K562 (cell line): ENCODE measurements around the gene USP37. TPM values are rescaled to one million over a fixed set of nuclear protein-coding genes. Genes with fewer than 3 reads are reported as not detected.

Experiments
- ATAC-seq: fragments of 200-7000 bp; cut with Tn5 transposase; 3 replicates; pipeline ENCODE4 v1.9.1; 2020; ENCODE audit warnings: moderate library complexity
- BruUV-seq: library from RNA; stranded (reverse); fragments of 400-500 nt; replicated peaks from 2 replicates; lab custom pipeline; 2021; lab: Mats Ljungman, UMichigan
- CTCF ChIA-PET: fragments of 300-600 bp; formaldehyde crosslinking; extraction: SDS; loops from one replicate; lab custom pipeline; 2021; ENCODE audit warnings: low intra/inter-chr PET ratio; lab: Yijun Ruan, JAX
- POLR2A ChIA-PET: fragments of 300-600, 350-650 bp; sonication (Branson Sonifier 250); formaldehyde crosslinking; extraction: SDS; loops from one replicate; lab custom pipeline; 2021; ENCODE audit warnings: antibody characterized with exemption, inconsistent platforms; lab: Yijun Ruan, JAX
- DNase-seq, 4 experiments: peaks; one replicate each; pipeline versions ENCODE4 v3.0.0 to v3.0.0-alpha.2; 2011 to 2018; ENCODE audit warnings: low spot score in 3 of 4, mixed read lengths in 3 of 4; ENCODE audit errors: extremely low read depth in 1 of 4
- FAIRE-seq: peaks from 2 replicates; lab custom pipeline; 2011; peaks lifted over from hg19 to GRCh38; lab: Jason Lieb, UNC
- H2AFZ ChIP-seq: 2 replicates; pipeline ENCODE4 v1.6.0; 2011; ENCODE audit warnings: low read depth, low read length, control low read depth, inconsistent platforms
- H3K27ac ChIP-seq: fragments of 200-600 bp; 3 replicates; pipeline ENCODE4 v1.8.0; 2011; ENCODE audit warnings: low read depth, mild to moderate bottlenecking, control low read depth, inconsistent platforms, low read length, moderate library complexity, mixed read lengths; ENCODE audit errors: extremely low read depth
- H3K27me3 ChIP-seq, 2 experiments: fragments of 300-600 bp in 1 of 2; 2 replicates in 1 of 2; 3 replicates in 1 of 2; pipeline versions ENCODE4 v1.6.0 to v1.8.0; 2011; ENCODE audit warnings: inconsistent platforms in 2 of 2, low read length in 2 of 2, mild to moderate bottlenecking in 1 of 2, mixed read lengths in 1 of 2, moderate library complexity in 1 of 2; ENCODE audit not compliant: control insufficient read depth in 2 of 2, insufficient read depth in 2 of 2
- H3K36me3 ChIP-seq: fragments of 300-600 bp; 3 replicates; pipeline ENCODE4 v1.8.0; 2011; ENCODE audit warnings: mild to moderate bottlenecking, low read length, inconsistent platforms; ENCODE audit not compliant: control insufficient read depth, insufficient read depth
- H3K4me1 ChIP-seq, 2 experiments: fragments of 200-600 bp in 1 of 2; replicated peaks in 1 of 2; 2 replicates in 1 of 2; 3 replicates in 1 of 2; pipeline versions ENCODE4 v1.5.1 to v1.8.0; 2011; ENCODE audit warnings: inconsistent platforms in 2 of 2, low read length in 2 of 2, mild to moderate bottlenecking in 1 of 2, mixed read lengths in 1 of 2, moderate library complexity in 1 of 2; ENCODE audit not compliant: control insufficient read depth in 2 of 2, insufficient read depth in 2 of 2
- H3K4me2 ChIP-seq: 2 replicates; pipeline ENCODE4 v1.6.1; 2011; ENCODE audit warnings: low read length, control low read depth, inconsistent platforms, mixed read lengths; ENCODE audit not compliant: insufficient read depth
- H3K4me3 ChIP-seq: fragments of 200-600 bp; sonication (generic), shearing (Covaris generic); 2 replicates; pipeline ENCODE4 v1.5.1; 2016; ENCODE audit warnings: control low read depth, inconsistent platforms
- H3K79me2 ChIP-seq: fragments of 200-600 bp; 3 replicates; pipeline ENCODE4 v1.8.0; 2011; ENCODE audit warnings: low read length, inconsistent platforms; ENCODE audit not compliant: control insufficient read depth, insufficient read depth
- H3K9ac ChIP-seq, 2 experiments: 2 replicates each; pipeline versions ENCODE4 v1.6.0 to v1.6.1; 2011; ENCODE audit warnings: low read depth in 2 of 2, low read length in 2 of 2, control low read depth in 1 of 2, inconsistent platforms in 1 of 2, mild to moderate bottlenecking in 1 of 2, mixed read lengths in 1 of 2; ENCODE audit not compliant: insufficient read depth in 1 of 2
- H3K9me1 ChIP-seq: one replicate; pipeline ENCODE4 v1.6.0; 2011; ENCODE audit warnings: inconsistent platforms, mild to moderate bottlenecking, low read length, moderate library complexity; ENCODE audit not compliant: control insufficient read depth, insufficient read depth
- H3K9me3 ChIP-seq: replicated peaks from 2 replicates; pipeline ENCODE4 v1.5.1; 2011; ENCODE audit warnings: low read depth, low read length, inconsistent platforms; ENCODE audit not compliant: control insufficient read depth, insufficient read depth
- H4K20me1 ChIP-seq: replicated peaks from 2 replicates; pipeline ENCODE4 v1.6.1; 2011; ENCODE audit warnings: low read length, inconsistent platforms, mixed read lengths; ENCODE audit not compliant: control insufficient read depth, insufficient read depth
- ARID1B ChIP-seq: fragments of 450-650 bp; IDR thresholded peaks from 2 replicates; pipeline ENCODE4 v1.6.1; 2016; ENCODE audit warnings: antibody characterized with exemption, mild to moderate bottlenecking, inconsistent platforms
- ARID3B ChIP-seq: fragments of 250-450 bp; sonication (Bioruptor Pico); IDR thresholded peaks from 2 replicates; pipeline ENCODE4 v1.4.0; 2020; ENCODE audit warnings: borderline replicate concordance
- E2F3 ChIP-seq: fragments of 250-450 bp; sonication (Bioruptor Pico); IDR thresholded peaks from 2 replicates; pipeline ENCODE4 v1.4.0; 2020; ENCODE audit warnings: mild to moderate bottlenecking
- GATA2 ChIP-seq: sonication (generic); formaldehyde crosslinking; IDR thresholded peaks from 2 replicates; pipeline ENCODE4 v1.4.0; 2020; ENCODE audit warnings: mild to moderate bottlenecking, missing genetic modification reagents
- HNRNPL ChIP-seq: fragments of 200-400 bp; formaldehyde crosslinking; IDR thresholded peaks from 2 replicates; pipeline ENCODE4 v1.6.1; 2017; ENCODE audit warnings: low read depth, mild to moderate bottlenecking, low read length
- KLF1 ChIP-seq: fragments of 450-650 bp; IDR thresholded peaks from 2 replicates; pipeline ENCODE4 v1.6.1; 2016; ENCODE audit warnings: missing genetic modification characterization, missing compliant biosample characterization
- MXI1 ChIP-seq: IDR thresholded peaks from 2 replicates; pipeline ENCODE4 v1.6.1; 2011; ENCODE audit warnings: low read depth, mild to moderate bottlenecking, improper control_type of control experiment, low read length
- NCOA1 ChIP-seq: fragments of 450-650 bp; IDR thresholded peaks from 2 replicates; pipeline ENCODE4 v1.6.1; 2016; ENCODE audit warnings: low read depth
- NFXL1 ChIP-seq: fragments of 450-650 bp; formaldehyde crosslinking; IDR thresholded peaks from 2 replicates; pipeline ENCODE4 v1.4.0; 2021; ENCODE audit warnings: mild to moderate bottlenecking
- SMARCA5 ChIP-seq: fragments of 450-650 bp; IDR thresholded peaks from 2 replicates; pipeline ENCODE4 v1.6.1; 2016
- ZNF282 ChIP-seq: sonication (generic); formaldehyde crosslinking; IDR thresholded peaks from 2 replicates; pipeline ENCODE4 v1.8.1; 2023; ENCODE audit warnings: missing genetic modification reagents
- WGBS: fragments of 100-300 bp; shearing (Covaris generic); methylation state at CpG from one replicate; pipeline ENCODE4 v1.1.6; 2016; ENCODE audit warnings: low coverage, mixed read lengths; ENCODE audit not compliant: insufficient coverage; ENCODE audit errors: missing lambda C conversion rate; 5-methylcytosine and 5-hydroxymethylcytosine counted together
- in situ Hi-C: fragments of 300-500 bp; cut with MboI; formaldehyde crosslinking; loops from 4 replicates; pipeline ENCODE4 v1.15.0; 2018; ENCODE audit warnings: inconsistent platforms, mixed read lengths
- intact Hi-C: fragments of 100-400 bp; cut with micrococcal nuclease; formaldehyde crosslinking; loops from 2 replicates; pipeline ENCODE4 v1.14.2; 2022
- polyA plus RNA-seq, 8 experiments: library from polyadenylated mRNA; depleted of rRNA in 4 of 8; stranded (reverse) in 5 of 8; unstranded in 3 of 8; fragments of >200 nt; fragmentation: Nextera tagmentation in 2 of 8; fragmentation: Illumina TruSeq in 1 of 8; extraction: Ambion mirVana in 2 of 8; extraction: Trizol in 1 of 8; gene quantifications; 2 replicates each; pipeline versions ENCODE4 v1.2.1 to v1.2.3, GENCODE V29; 2011 to 2014; ENCODE audit warnings: inconsistent platforms in 1 of 8, missing spikeins in 1 of 8
- total RNA-seq, 7 experiments: library from RNA; depleted of rRNA in 6 of 7; stranded (reverse); fragments of >200 nt in 6 of 7; fragmentation: Illumina TruSeq in 2 of 7; extraction: Trizol in 2 of 7; gene quantifications; 2 replicates each; pipeline versions ENCODE4 v1.2.1 to v1.2.3, GENCODE V29; 2011 to 2021; ENCODE audit warnings: low replicate concordance in 1 of 7
- TF ChIP-seq, protein P1 (sequence below): fragments of 450-650 bp; IDR thresholded peaks from 2 replicates; pipeline ENCODE4 v1.6.1; 2016; ENCODE audit warnings: mild to moderate bottlenecking
- TF ChIP-seq, protein P2 (sequence below): fragments of 450-650 bp; conservative IDR thresholded peaks from 2 replicates; pipeline ENCODE4 v1.6.1; 2016; ENCODE audit warnings: missing genetic modification characterization, low read depth, mild to moderate bottlenecking, control low read depth, missing compliant biosample characterization
- TF ChIP-seq, protein P3 (sequence below), 2 experiments: fragments of 250-450 bp in 1 of 2; fragments of 450-650 bp in 1 of 2; sonication (Bioruptor Pico) in 1 of 2; IDR thresholded peaks; 2 replicates each; pipeline versions ENCODE4 v1.6.1 to v1.8.0; 2016 to 2021; ENCODE audit warnings: mild to moderate bottlenecking in 2 of 2, moderate library complexity in 2 of 2, missing compliant biosample characterization in 1 of 2, missing genetic modification characterization in 1 of 2
- TF ChIP-seq, protein P4 (sequence below): fragments of 250-450 bp; sonication (Bioruptor Pico); IDR thresholded peaks from 2 replicates; pipeline ENCODE4 v1.5.0; 2021

The USP37 gene
- total and polyA plus RNA-seq, 9 of the 15 experiments (the other 6 are each of a cell fraction or from before 2014, with no cell fraction given): 2.0 to 14.2 (median 8.5) TPM

- no peaks in the 10 kb centered on the region for H3K27me3 ChIP-seq
- no peaks in the 10 kb centered on the region for H3K9me3 ChIP-seq
- BruUV-seq: no TSS peak
- H3K9me1 ChIP-seq: no peaks in the 10 kb centered on the region
- ATAC-seq (peak; percentile 22), FAIRE-seq (peak; percentile 66), DNase-seq (peak in 2 of 4 experiments; percentile 46 to 61)
- peaks cover 34% of the 10 kb centered on the region; the same call in 2 of the 3 replicates for H3K36me3 ChIP-seq
- H3K79me2 ChIP-seq: peaks cover 3% of the 10 kb centered on the region; the same call in 2 of the 3 replicates
- ChIA-PET POLR2A (interaction anchor here (0.6 to 1.8 kb wide), 2 partner anchors 24 to 149 kb away, joined by 3 to 6 read pairs; no protein-coding TSS in a partner anchor), CTCF (interaction anchor here (1.1 to 1.2 kb wide), 2 partner anchors 59 to 440 kb away, joined by 3 to 4 read pairs; no protein-coding TSS in a partner anchor)
- H3K4me3 ChIP-seq: peak overlapping the region; percentile 44
- H3K27ac ChIP-seq: peak overlapping the region; percentile 78
- no peaks in the 10 kb centered on the region for H4K20me1 ChIP-seq
- H2AFZ ChIP-seq: peak overlapping the region; percentile 88
- in situ Hi-C loops (no loop called here), intact Hi-C loops (loop anchor here (1.0 to 10.0 kb wide), 4 partner anchors 10 to 238 kb away; no protein-coding TSS in a partner anchor)
- peaks cover 25 to 60% of the 10 kb centered on the region in 2 experiments; a peak in 4 of 5 replicates for H3K4me1 ChIP-seq
- peak overlapping the region; percentile 90 for H3K4me2 ChIP-seq
- peak overlapping the region; percentile 69 to 89 for H3K9ac ChIP-seq
- WGBS: 11% methylated on average over 13 of the region's 13 CpGs
- TF ChIP-seq, protein P1, sequence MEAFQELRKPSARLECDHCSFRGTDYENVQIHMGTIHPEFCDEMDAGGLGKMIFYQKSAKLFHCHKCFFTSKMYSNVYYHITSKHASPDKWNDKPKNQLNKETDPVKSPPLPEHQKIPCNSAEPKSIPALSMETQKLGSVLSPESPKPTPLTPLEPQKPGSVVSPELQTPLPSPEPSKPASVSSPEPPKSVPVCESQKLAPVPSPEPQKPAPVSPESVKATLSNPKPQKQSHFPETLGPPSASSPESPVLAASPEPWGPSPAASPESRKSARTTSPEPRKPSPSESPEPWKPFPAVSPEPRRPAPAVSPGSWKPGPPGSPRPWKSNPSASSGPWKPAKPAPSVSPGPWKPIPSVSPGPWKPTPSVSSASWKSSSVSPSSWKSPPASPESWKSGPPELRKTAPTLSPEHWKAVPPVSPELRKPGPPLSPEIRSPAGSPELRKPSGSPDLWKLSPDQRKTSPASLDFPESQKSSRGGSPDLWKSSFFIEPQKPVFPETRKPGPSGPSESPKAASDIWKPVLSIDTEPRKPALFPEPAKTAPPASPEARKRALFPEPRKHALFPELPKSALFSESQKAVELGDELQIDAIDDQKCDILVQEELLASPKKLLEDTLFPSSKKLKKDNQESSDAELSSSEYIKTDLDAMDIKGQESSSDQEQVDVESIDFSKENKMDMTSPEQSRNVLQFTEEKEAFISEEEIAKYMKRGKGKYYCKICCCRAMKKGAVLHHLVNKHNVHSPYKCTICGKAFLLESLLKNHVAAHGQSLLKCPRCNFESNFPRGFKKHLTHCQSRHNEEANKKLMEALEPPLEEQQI: no peak
- TF ChIP-seq MXI1: no peak
- TF ChIP-seq, protein P2, sequence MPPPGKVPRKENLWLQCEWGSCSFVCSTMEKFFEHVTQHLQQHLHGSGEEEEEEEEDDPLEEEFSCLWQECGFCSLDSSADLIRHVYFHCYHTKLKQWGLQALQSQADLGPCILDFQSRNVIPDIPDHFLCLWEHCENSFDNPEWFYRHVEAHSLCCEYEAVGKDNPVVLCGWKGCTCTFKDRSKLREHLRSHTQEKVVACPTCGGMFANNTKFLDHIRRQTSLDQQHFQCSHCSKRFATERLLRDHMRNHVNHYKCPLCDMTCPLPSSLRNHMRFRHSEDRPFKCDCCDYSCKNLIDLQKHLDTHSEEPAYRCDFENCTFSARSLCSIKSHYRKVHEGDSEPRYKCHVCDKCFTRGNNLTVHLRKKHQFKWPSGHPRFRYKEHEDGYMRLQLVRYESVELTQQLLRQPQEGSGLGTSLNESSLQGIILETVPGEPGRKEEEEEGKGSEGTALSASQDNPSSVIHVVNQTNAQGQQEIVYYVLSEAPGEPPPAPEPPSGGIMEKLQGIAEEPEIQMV (tag): no peak
- peak; percentile 27; the same call in 1 of the 2 replicates for TF ChIP-seq ARID1B
- TF ChIP-seq, protein P3, sequence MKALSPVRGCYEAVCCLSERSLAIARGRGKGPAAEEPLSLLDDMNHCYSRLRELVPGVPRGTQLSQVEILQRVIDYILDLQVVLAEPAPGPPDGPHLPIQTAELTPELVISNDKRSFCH (CRISPR knock-in tag; IDR thresholded peaks at IDR 0.05): no peak
- TF ChIP-seq, protein P3 (tag; IDR thresholded peaks at IDR 0.05): no peak
- TF ChIP-seq, protein P4, sequence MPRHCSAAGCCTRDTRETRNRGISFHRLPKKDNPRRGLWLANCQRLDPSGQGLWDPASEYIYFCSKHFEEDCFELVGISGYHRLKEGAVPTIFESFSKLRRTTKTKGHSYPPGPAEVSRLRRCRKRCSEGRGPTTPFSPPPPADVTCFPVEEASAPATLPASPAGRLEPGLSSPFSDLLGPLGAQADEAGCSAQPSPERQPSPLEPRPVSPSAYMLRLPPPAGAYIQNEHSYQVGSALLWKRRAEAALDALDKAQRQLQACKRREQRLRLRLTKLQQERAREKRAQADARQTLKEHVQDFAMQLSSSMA: no peak
- no peak for TF ChIP-seq ARID3B (CRISPR knock-in tag)
- no peak for TF ChIP-seq ZNF282
- no peak for TF ChIP-seq KLF1 (tag)
- no peak for TF ChIP-seq HNRNPL
- peak; percentile 67; the same call in 1 of the 2 replicates for TF ChIP-seq SMARCA5
- TF ChIP-seq NCOA1: no peak
- no peak for TF ChIP-seq NFXL1 (CRISPR knock-in tag)
- TF ChIP-seq E2F3 (CRISPR knock-in tag): no peak
- TF ChIP-seq GATA2 (CRISPR knock-in tag): peak; percentile 43
These were observed 161.1 kb downstream of the USP37 start for GRCh38 chr2:218406949-218407618.
